AG04450 (cell line): ENCODE results near the gene EPHX1. TPM values are rescaled to one million over a fixed set of nuclear protein-coding genes. Genes with fewer than 3 reads are reported as not detected.

Experiments used
- CTCF ChIA-PET: fragments of 300-600, 350-600 bp; formaldehyde crosslinking; extraction: SDS; loops from one replicate; lab custom pipeline; 2022; ENCODE audit warnings: antibody characterized with exemption, inconsistent platforms; lab: Charles Lee
- POLR2A ChIA-PET: fragments of 350-600 bp; formaldehyde crosslinking; extraction: SDS; loops from one replicate; lab custom pipeline; 2021; ENCODE audit warnings: antibody characterized with exemption, inconsistent platforms; lab: Yijun Ruan, JAX
- DNase-seq: peaks from one replicate; pipeline ENCODE4 v3.0.0-alpha.2; 2011; ENCODE audit warnings: low read depth, low spot score
- H3K27ac ChIP-seq: one replicate; pipeline ENCODE4 v1.5.1; 2012; ENCODE audit warnings: low read depth, low read length, control low read depth
- H3K27me3 ChIP-seq: one replicate; pipeline ENCODE4 v1.6.0; 2012; ENCODE audit warnings: low read length; ENCODE audit not compliant: control insufficient read depth, insufficient read depth
- H3K4me3 ChIP-seq: 2 replicates; pipeline ENCODE4 v1.5.1; 2011; ENCODE audit warnings: mild to moderate bottlenecking, low read depth, low read length, control low read depth
- H3K9me3 ChIP-seq: 2 replicates; pipeline ENCODE4 v1.5.1; 2012; ENCODE audit warnings: low read length; ENCODE audit not compliant: control insufficient read depth, insufficient read depth
- CTCF ChIP-seq: IDR thresholded peaks from 2 replicates; pipeline ENCODE4 v1.5.1; 2011; ENCODE audit warnings: low read depth, low read length, control low read depth, inconsistent platforms
- polyA plus RNA-seq: library from polyadenylated mRNA; depleted of rRNA; stranded (reverse); fragments of >200 nt; gene quantifications from 2 replicates; pipeline ENCODE4 v1.2.3, GENCODE V29; 2011

Gene EPHX1
- polyA plus RNA-seq, 1 experiment = 41.3 TPM

GRCh38 chr1:225842074-225842473 lies 32.1 kb downstream of the EPHX1 start:
- no peak for TF ChIP-seq CTCF
- Histone ChIP-seq H3K27ac (no peak overlapping the region), H3K9me3 (no peaks in the 10 kb centered on the region), H3K27me3 (no peaks in the 10 kb centered on the region), H3K4me3 (no peak overlapping the region)
- DNase-seq = no peak
- POLR2A ChIA-PET = no interaction called here
- CTCF ChIA-PET = interaction anchor here (1.0 kb wide), 1 partner anchor 367 kb away, joined by 3 read pairs; no protein-coding TSS in a partner anchor

DNA sequence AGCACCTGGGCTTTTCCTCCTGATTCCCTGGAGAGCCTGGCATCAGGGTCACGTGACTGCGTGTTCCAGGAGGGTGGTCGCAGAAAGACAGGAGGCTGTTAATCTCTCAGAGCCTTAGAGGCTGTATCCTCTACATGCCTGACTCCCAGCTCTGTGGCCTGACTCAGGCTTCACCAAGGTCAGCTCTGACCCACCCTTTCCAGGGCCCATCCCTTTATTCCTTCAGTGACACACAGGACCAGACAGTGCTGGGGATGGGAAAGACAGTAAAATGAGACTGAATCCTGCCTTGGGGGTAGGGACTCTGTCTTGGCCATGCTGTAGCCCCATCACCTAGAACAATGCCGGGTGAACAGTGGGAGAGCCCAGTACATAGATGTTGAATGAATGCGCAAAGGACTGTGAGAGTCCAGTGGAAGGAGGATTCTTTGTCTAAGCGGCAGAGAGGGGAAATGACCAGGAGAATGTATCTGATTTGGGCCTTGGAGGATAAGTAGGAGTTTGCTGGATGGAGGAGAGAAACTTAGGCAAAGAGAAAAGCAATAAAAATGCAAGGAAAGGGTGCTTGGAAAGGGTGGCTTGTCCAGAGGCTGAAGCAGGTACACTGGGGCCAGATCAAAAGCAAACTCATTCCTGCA lies 33.0 kb downstream of the EPHX1 start:
- no peak overlapping the region for H3K4me3 ChIP-seq
- no peak for TF ChIP-seq CTCF
- ChIA-PET CTCF (interaction anchor here (1.0 to 1.5 kb wide), 2 partner anchors 368 kb away, joined by 3 to 7 read pairs; no protein-coding TSS in a partner anchor), POLR2A (no interaction called here)
- no peaks in the 10 kb centered on the region for H3K9me3 ChIP-seq
- no peaks in the 10 kb centered on the region for H3K27me3 ChIP-seq
- H3K27ac ChIP-seq = no peak overlapping the region
- DNase-seq = no peak

DNA sequence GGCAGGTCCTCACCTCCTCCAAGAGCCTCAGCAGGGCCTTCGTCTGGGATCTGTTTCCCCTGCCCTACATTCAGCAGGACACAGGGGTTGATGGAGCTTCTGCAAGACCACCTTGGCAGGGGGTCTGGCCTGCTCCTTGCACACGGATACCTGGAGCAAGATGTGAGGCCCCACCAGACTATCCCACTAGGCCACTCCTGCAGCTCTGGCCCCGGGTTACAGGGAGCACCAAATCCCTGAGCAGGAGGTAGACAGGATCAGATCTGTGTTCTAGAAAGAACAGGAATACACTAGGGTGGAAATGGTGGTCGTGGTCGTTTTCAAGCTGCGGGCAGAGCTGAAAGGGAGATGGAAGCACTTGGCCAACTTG lies 33.5 kb downstream of the EPHX1 start:
- no peak overlapping the region for H3K4me3 ChIP-seq
- H3K27me3 ChIP-seq = no peaks in the 10 kb centered on the region
- DNase-seq = no peak
- TF ChIP-seq CTCF = no peak
- ChIA-PET POLR2A (no interaction called here), CTCF (interaction anchor here (1.5 kb wide), 1 partner anchor 369 kb away, joined by 7 read pairs; no protein-coding TSS in a partner anchor)
- H3K9me3 ChIP-seq = no peaks in the 10 kb centered on the region
- no peak overlapping the region for H3K27ac ChIP-seq

DNA sequence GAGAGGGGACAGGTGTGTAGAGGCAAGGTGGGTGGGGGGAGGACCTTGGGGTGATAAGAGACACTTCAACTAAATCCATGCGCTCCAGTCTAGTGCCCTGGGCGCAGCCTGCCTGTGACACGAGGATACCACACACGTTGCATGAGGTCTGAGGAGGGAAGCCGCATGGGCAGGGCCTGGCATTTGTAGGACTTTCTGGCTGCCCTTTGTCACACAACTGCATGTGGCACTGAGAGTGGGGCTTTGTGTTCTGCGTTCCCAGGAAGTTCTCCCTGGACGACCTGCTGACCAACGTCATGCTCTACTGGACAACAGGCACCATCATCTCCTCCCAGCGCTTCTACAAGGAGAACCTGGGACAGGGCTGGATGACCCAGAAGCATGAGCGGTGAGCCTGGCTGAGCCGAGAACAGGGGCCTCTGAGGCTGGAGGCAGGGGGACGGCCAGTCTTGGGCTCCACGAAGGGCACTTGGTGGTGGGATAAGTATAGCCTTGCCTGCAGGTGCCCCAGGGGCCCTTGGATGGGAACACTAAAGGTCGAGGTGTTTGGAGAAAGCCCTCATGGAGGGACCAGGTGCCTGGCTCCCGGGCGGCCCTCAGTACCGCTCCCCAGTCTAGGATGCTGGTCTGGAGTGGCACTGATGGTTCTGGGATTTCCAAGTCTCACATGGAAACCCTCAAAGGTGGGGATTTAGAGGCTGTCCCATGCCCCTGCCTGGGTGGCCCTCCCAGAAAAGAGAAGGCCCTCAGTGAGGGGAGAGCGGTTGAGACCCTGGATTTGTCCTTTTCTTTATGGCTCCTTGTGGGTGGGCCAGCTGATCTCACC lies 34.5 kb downstream of the EPHX1 start:
- H3K27me3 ChIP-seq = no peaks in the 10 kb centered on the region
- ChIA-PET CTCF (interaction anchor here (0.6 to 2.6 kb wide), 11 partner anchors 9 to 370 kb away, joined by 3 to 21 read pairs (median 4); partner anchors contain the start of genes SRP9 and TMEM63A), POLR2A (interaction anchor here (0.9 to 1.1 kb wide), 2 partner anchors 12 to 34 kb away, joined by 3 to 4 read pairs; partner anchors contain the start of gene EPHX1)
- TF ChIP-seq CTCF = no peak
- no peak overlapping the region for H3K4me3 ChIP-seq
- no peak overlapping the region for H3K27ac ChIP-seq
- no peaks in the 10 kb centered on the region for H3K9me3 ChIP-seq
- DNase-seq = no peak
